ENCODE measurements around the gene GPHN.

GRCh38 chr14:66649498-66649897 is 141.6 kb downstream of the GPHN start:
- TF ChIP-seq CTCF (IDR thresholded peaks at IDR 0.05) (no peak), POLR2A (IDR thresholded peaks at IDR 0.05) (no peak)

Measured in right lobe of liver (tissue), 4 donors.